ENCODE data around the gene RNF138.

DNA sequence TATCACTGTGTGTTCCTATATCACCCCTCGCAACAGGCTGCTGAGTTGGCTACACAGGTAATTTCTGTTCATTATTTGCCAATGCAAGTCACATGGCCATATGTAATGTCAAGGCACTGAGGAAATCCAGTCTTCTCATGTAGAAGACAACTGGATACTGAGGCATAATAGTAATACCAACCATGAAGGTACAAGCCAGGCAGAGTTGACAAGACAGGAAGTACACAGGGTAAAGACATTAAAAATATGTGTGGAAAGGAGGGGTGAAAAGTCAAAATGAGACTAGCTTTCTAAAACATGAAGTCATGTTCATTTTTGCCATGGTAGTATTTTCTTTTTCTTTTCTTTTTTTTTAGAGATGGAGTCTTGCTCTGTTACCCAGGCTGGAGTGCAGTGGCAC lies 17.5 kb upstream of the RNF138 start:
- TF ChIP-seq, protein P1, sequence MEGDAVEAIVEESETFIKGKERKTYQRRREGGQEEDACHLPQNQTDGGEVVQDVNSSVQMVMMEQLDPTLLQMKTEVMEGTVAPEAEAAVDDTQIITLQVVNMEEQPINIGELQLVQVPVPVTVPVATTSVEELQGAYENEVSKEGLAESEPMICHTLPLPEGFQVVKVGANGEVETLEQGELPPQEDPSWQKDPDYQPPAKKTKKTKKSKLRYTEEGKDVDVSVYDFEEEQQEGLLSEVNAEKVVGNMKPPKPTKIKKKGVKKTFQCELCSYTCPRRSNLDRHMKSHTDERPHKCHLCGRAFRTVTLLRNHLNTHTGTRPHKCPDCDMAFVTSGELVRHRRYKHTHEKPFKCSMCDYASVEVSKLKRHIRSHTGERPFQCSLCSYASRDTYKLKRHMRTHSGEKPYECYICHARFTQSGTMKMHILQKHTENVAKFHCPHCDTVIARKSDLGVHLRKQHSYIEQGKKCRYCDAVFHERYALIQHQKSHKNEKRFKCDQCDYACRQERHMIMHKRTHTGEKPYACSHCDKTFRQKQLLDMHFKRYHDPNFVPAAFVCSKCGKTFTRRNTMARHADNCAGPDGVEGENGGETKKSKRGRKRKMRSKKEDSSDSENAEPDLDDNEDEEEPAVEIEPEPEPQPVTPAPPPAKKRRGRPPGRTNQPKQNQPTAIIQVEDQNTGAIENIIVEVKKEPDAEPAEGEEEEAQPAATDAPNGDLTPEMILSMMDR (conservative IDR thresholded peaks at IDR 0.05; ENCODE audit: low read depth, low read length), result no peak
- no peak for TF ChIP-seq EZH2 (IDR thresholded peaks at IDR 0.05; ENCODE audit: borderline replicate concordance, low read depth, low read length, poor library complexity, severe bottlenecking)

Measured in A673 (cell line).